ENCODE results near the gene PRKCA.
A peak's percentile ranks its signal among the peaks of the same experiment; 100 is the strongest.

PRKCA gene

GRCh38 chr17:66690166-66690565 lies 387.8 kb downstream of the PRKCA start:
- no peaks in the 10 kb centered on the region for H3K27me3 ChIP-seq (ENCODE audit: insufficient read depth, low read length)
- H2AFZ ChIP-seq (ENCODE audit: low read length, unreplicated experiment) = no peak overlapping the region
- no peak overlapping the region for H3K27ac ChIP-seq (ENCODE audit: low read depth, low read length)
- no peak overlapping the region for H3K4me3 ChIP-seq (ENCODE audit: low read depth, low read length)
- no peaks in the 10 kb centered on the region for H3K79me2 ChIP-seq (ENCODE audit: control insufficient read depth, insufficient read depth, low read length, unreplicated experiment)
- H3K4me1 ChIP-seq (ENCODE audit: control insufficient read depth, insufficient read depth, low read length, unreplicated experiment) = peaks cover 17% of the 10 kb centered on the region
- H3K36me3 ChIP-seq (ENCODE audit: insufficient read depth, low read length) = peaks cover 36% of the 10 kb centered on the region

GRCh38 chr17:66691644-66692420 lies 389.4 kb downstream of the PRKCA start:
- Histone ChIP-seq H3K27me3 (ENCODE audit: insufficient read depth, low read length) (no peaks in the 10 kb centered on the region), H3K4me3 (ENCODE audit: low read depth, low read length) (peak overlapping the region; percentile 20; the same call in 1 of the 2 replicates), H3K27ac (ENCODE audit: low read depth, low read length) (peak overlapping the region; percentile 91), H3K4me1 (ENCODE audit: control insufficient read depth, insufficient read depth, low read length, unreplicated experiment) (peaks cover 17% of the 10 kb centered on the region), H3K79me2 (ENCODE audit: control insufficient read depth, insufficient read depth, low read length, unreplicated experiment) (no peaks in the 10 kb centered on the region), H3K36me3 (ENCODE audit: insufficient read depth, low read length) (peaks cover 48% of the 10 kb centered on the region), H2AFZ (ENCODE audit: low read length, unreplicated experiment) (no peak overlapping the region)

GRCh38 chr17:66692421-66692690 lies 389.9 kb downstream of the PRKCA start:
- Histone ChIP-seq H3K4me3 (ENCODE audit: low read depth, low read length) (no peak overlapping the region), H3K79me2 (ENCODE audit: control insufficient read depth, insufficient read depth, low read length, unreplicated experiment) (no peaks in the 10 kb centered on the region), H3K36me3 (ENCODE audit: insufficient read depth, low read length) (peaks cover 49% of the 10 kb centered on the region), H3K27me3 (ENCODE audit: insufficient read depth, low read length) (no peaks in the 10 kb centered on the region), H3K27ac (ENCODE audit: low read depth, low read length) (peak overlapping the region; percentile 91), H3K4me1 (ENCODE audit: control insufficient read depth, insufficient read depth, low read length, unreplicated experiment) (peaks cover 17% of the 10 kb centered on the region), H2AFZ (ENCODE audit: low read length, unreplicated experiment) (no peak overlapping the region)

- peaks cover 17% of the 10 kb centered on the region for H3K4me1 ChIP-seq (ENCODE audit: control insufficient read depth, insufficient read depth, low read length, unreplicated experiment)
- no peak overlapping the region for H3K4me3 ChIP-seq (ENCODE audit: low read depth, low read length)
- H3K27me3 ChIP-seq (ENCODE audit: insufficient read depth, low read length) = no peaks in the 10 kb centered on the region
- H3K27ac ChIP-seq (ENCODE audit: low read depth, low read length) = no peak overlapping the region
- no peaks in the 10 kb centered on the region for H3K79me2 ChIP-seq (ENCODE audit: control insufficient read depth, insufficient read depth, low read length, unreplicated experiment)
- H3K36me3 ChIP-seq (ENCODE audit: insufficient read depth, low read length) = peaks cover 45% of the 10 kb centered on the region
- H2AFZ ChIP-seq (ENCODE audit: low read length, unreplicated experiment) = no peak overlapping the region
Measured at GRCh38 chr17:66695098-66695497, 392.7 kb downstream of the PRKCA start.

- Histone ChIP-seq H3K4me3 (ENCODE audit: low read depth, low read length) (no peak overlapping the region), H3K27ac (ENCODE audit: low read depth, low read length) (no peak overlapping the region), H2AFZ (ENCODE audit: low read length, unreplicated experiment) (no peak overlapping the region), H3K4me1 (ENCODE audit: control insufficient read depth, insufficient read depth, low read length, unreplicated experiment) (peaks cover 7% of the 10 kb centered on the region), H3K27me3 (ENCODE audit: insufficient read depth, low read length) (no peaks in the 10 kb centered on the region), H3K79me2 (ENCODE audit: control insufficient read depth, insufficient read depth, low read length, unreplicated experiment) (no peaks in the 10 kb centered on the region), H3K36me3 (ENCODE audit: insufficient read depth, low read length) (peaks cover 47% of the 10 kb centered on the region)
Measured at GRCh38 chr17:66698270-66698669, 395.9 kb downstream of the PRKCA start.

- peaks cover 26% of the 10 kb centered on the region for H3K36me3 ChIP-seq (ENCODE audit: insufficient read depth, low read length)
- no peaks in the 10 kb centered on the region for H3K27me3 ChIP-seq (ENCODE audit: insufficient read depth, low read length)
- H3K79me2 ChIP-seq (ENCODE audit: control insufficient read depth, insufficient read depth, low read length, unreplicated experiment) = no peaks in the 10 kb centered on the region
- H2AFZ ChIP-seq (ENCODE audit: low read length, unreplicated experiment) = no peak overlapping the region
- no peak overlapping the region for H3K27ac ChIP-seq (ENCODE audit: low read depth, low read length)
- peaks cover 7% of the 10 kb centered on the region for H3K4me1 ChIP-seq (ENCODE audit: control insufficient read depth, insufficient read depth, low read length, unreplicated experiment)
- no peak overlapping the region for H3K4me3 ChIP-seq (ENCODE audit: low read depth, low read length)
Measured at GRCh38 chr17:66701462-66701861, 399.0 kb downstream of the PRKCA start.

- Histone ChIP-seq H3K27me3 (ENCODE audit: insufficient read depth, low read length) (no peaks in the 10 kb centered on the region), H3K79me2 (ENCODE audit: control insufficient read depth, insufficient read depth, low read length, unreplicated experiment) (no peaks in the 10 kb centered on the region), H3K4me1 (ENCODE audit: control insufficient read depth, insufficient read depth, low read length, unreplicated experiment) (peaks cover 7% of the 10 kb centered on the region), H3K36me3 (ENCODE audit: insufficient read depth, low read length) (peaks cover 18% of the 10 kb centered on the region), H2AFZ (ENCODE audit: low read length, unreplicated experiment) (no peak overlapping the region), H3K4me3 (ENCODE audit: low read depth, low read length) (no peak overlapping the region), H3K27ac (ENCODE audit: low read depth, low read length) (no peak overlapping the region)
Measured at GRCh38 chr17:66702106-66702936, 399.9 kb downstream of the PRKCA start.

- Histone ChIP-seq H3K4me3 (ENCODE audit: low read depth, low read length) (no peak overlapping the region), H3K4me1 (ENCODE audit: control insufficient read depth, insufficient read depth, low read length, unreplicated experiment) (peaks cover 7% of the 10 kb centered on the region), H3K27me3 (ENCODE audit: insufficient read depth, low read length) (no peaks in the 10 kb centered on the region), H3K79me2 (ENCODE audit: control insufficient read depth, insufficient read depth, low read length, unreplicated experiment) (no peaks in the 10 kb centered on the region), H2AFZ (ENCODE audit: low read length, unreplicated experiment) (no peak overlapping the region), H3K36me3 (ENCODE audit: insufficient read depth, low read length) (peaks cover 8% of the 10 kb centered on the region), H3K27ac (ENCODE audit: low read depth, low read length) (no peak overlapping the region)
Measured at GRCh38 chr17:66704858-66705520, 402.6 kb downstream of the PRKCA start.

GRCh38 chr17:66706851-66707450 lies 404.5 kb downstream of the PRKCA start:
- Histone ChIP-seq H3K36me3 (ENCODE audit: insufficient read depth, low read length) (no peaks in the 10 kb centered on the region), H3K27ac (ENCODE audit: low read depth, low read length) (no peak overlapping the region)

GRCh38 chr17:66711401-66711800 lies 409.0 kb downstream of the PRKCA start:
- Histone ChIP-seq H3K27ac (ENCODE audit: low read depth, low read length) (no peak overlapping the region), H3K4me1 (ENCODE audit: control insufficient read depth, insufficient read depth, low read length, unreplicated experiment) (no peaks in the 10 kb centered on the region), H3K36me3 (ENCODE audit: insufficient read depth, low read length) (no peaks in the 10 kb centered on the region), H3K4me3 (ENCODE audit: low read depth, low read length) (no peak overlapping the region), H2AFZ (ENCODE audit: low read length, unreplicated experiment) (no peak overlapping the region), H3K27me3 (ENCODE audit: insufficient read depth, low read length) (no peaks in the 10 kb centered on the region), H3K79me2 (ENCODE audit: control insufficient read depth, insufficient read depth, low read length, unreplicated experiment) (no peaks in the 10 kb centered on the region)

More at GRCh38 chr17:66706851-66707450, 404.5 kb downstream of the PRKCA start:
- H3K4me3 ChIP-seq (ENCODE audit: low read depth, low read length) = no peak overlapping the region
- no peak overlapping the region for H2AFZ ChIP-seq (ENCODE audit: low read length, unreplicated experiment)
- H3K27me3 ChIP-seq (ENCODE audit: insufficient read depth, low read length) = no peaks in the 10 kb centered on the region
- H3K79me2 ChIP-seq (ENCODE audit: control insufficient read depth, insufficient read depth, low read length, unreplicated experiment) = no peaks in the 10 kb centered on the region
- peaks cover 7% of the 10 kb centered on the region for H3K4me1 ChIP-seq (ENCODE audit: control insufficient read depth, insufficient read depth, low read length, unreplicated experiment)

Data from ACC112 (cell line).